Measurements from ENCODE around the gene SIK2.

GRCh38 chr11:111598148-111598547 lies 4.1 kb upstream of the SIK2 start:
- TF ChIP-seq CTCF (IDR thresholded peaks at IDR 0.05 in 8 of 11, conservative IDR thresholded peaks at IDR 0.05 in 3 of 11) (no peak), POLR2A (IDR thresholded peaks at IDR 0.05) (no peak)

Data from spleen (tissue), 7 donors.